Activated CD8-positive, alpha-beta memory T cell treated with anti-CD3 and anti-CD28 coated beads for 1 hour (primary cell): ENCODE results near the gene AUNIP.

Experiments
- DNase-seq, 2 donors: peaks; one replicate each; pipeline ENCODE4 v3.0.0-alpha.2; 2020; ENCODE audit warnings: low read depth in 1 of 2; ENCODE audit errors: extremely low read depth in 1 of 2

AUNIP gene

GRCh38 chr1:25890239-25891034, 31.2 kb upstream of the AUNIP start:
- DNase-seq, result no peak

DNA sequence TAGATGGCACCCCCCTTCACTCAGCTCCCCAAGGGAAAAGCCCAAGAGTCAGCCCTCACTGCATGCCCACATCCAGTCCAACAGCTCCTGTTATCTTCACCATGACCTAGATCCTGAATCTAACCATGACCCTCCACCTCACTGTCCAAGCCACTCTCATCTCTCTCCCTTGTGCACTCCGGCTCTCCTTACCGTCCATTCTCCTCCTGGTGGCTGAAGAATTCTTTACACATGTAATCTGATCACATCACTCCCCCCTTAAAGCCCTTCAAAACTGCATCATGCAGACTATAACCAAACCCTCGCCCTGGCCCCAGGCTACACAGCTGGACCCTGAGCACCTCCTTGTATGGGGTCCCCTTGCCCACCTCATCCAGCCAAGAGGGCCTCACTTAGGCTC, 30.2 kb upstream of the AUNIP start:
- DNase-seq, result no peak

DNA sequence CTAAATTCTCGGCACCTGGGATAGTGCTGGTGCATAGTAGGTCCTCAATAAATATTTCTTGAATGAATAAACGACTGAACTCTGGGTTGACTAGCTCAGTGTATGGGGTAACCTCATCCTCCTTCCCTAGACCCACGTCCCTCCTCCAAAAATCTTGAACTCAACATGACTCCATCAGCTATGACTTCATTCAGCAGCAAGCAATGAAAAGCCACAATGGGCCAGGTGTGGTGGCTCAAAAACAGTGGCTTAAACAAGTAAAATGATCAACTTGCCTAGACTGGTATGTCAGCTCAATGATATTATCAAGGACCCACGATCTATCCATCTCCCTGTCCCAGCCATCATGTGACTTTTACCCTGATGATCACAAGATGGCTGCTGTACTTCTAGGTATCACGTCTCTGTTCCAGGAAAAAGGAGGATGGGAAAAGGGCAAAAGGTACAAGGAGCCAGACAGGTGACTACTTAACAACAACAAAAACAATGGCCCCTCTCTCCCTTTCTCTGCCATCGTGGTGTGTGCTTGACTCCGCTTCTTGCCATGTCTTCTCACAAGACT, 29.2 kb upstream of the AUNIP start:
- DNase-seq, result no peak

DNA sequence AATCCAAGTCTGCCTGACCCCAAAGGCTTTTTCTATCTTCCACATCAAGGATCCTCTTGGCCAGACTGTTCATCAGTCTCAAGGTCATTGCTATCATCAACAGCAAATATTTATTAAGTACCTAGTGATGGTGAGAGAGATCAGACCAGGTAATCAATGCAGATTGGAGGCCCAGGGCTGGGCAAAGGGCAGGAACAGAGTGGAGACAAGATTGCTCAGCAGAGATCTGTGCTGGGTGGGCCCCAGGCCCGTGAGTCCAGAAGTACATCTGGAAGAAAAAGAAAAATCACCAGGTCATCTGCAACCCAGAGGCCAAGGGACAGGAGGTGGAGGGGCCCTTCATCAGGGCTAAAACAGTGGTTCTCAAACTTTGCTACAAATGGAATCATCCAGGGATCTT, 26.3 kb upstream of the AUNIP start:
- no peak for DNase-seq

- DNase-seq, result no peak
Measured at GRCh38 chr1:25881266-25881665, 22.0 kb upstream of the AUNIP start.

- no peak for DNase-seq
Measured at GRCh38 chr1:25880518-25880917, 21.3 kb upstream of the AUNIP start.

DNA sequence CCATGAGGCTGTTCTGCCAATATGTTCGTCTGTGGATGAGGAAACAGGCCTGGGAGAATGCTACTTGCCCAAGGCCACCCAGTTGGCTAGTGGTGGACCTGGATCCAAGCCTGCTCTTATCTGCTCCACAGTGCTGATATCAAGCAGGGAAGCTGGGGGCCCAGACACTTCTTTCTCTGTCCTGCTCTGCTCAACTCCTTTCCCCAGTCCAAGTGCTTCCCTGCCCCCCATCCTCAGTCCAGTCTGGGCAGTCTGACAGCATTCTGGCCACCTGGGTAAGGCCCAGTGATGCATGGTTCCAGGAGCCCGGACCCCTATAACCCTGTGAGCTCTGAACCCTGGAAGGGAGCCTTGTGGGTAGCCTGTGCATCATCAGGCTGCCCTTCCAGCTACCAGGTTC, 20.4 kb upstream of the AUNIP start:
- no peak for DNase-seq

DNA sequence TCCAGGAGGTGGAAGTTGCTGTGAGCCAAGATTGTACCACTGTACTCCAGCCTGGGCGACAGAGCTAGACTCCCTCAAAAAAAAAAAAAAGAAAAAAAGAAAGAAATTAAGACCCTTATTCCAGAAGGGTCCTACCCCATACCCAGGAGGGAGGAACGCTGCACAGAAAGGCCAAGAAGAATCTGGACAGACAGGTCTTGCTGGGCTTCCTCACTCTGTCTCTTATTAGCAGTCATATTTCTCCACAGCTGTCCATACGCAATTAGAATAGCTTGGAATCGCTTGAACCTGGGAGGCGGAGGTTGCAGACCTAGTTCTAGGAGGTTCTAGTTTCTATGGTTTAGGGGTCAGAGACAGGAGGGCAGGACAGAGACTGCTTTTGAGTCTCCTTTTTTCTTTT, 19.4 kb upstream of the AUNIP start:
- DNase-seq, result no peak

DNA sequence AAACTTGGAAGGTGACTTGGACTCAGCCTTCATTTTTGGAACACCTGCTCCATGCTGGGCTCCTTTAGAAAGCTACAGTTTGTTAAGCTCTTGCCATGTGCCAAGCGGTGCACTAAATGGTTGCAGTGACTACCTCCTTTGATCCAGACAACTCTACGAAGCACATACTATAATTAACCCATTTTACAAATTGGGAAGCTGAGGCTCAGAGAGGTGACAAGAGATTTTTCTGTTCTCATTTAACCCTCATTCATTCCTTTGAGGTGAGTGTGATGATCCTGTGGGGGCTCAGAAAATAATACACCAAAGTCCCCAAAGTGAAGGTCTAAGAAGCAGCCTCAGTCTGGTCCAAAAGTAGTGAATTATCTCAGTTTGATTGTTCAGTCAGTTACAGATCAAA, 17.9 kb upstream of the AUNIP start:
- DNase-seq, result no peak

DNA sequence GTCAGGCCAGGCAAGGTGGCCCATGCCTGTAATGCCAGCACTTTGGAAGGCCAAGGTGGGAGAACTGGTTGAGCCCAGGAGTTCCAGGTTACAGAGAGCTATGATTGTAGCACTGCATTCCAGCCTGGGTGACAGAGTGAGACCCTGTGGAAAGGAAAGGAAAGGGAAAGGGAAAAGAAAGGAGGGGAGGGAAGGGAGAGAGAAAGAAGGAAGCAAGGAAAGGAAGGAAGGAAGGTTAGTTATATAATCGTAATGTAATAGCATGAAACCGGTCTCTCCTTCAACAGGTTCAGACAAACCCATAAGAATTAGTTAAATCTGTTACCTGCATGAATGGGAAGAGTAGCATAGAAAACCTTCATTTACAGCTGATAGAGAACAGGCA, 17.4 kb upstream of the AUNIP start:
- no peak for DNase-seq

- peak in 1 of 2 donors; percentile 8 for DNase-seq
Measured at GRCh38 chr1:25875856-25876692, 16.8 kb upstream of the AUNIP start.

- DNase-seq, result peak in 1 of 2 donors; percentile 38
Measured at GRCh38 chr1:25875154-25875855, 16.0 kb upstream of the AUNIP start, which contains the start of gene PAQR7. Gene PAQR7, minus strand, starts transcription at chr1:25875708. Its CDS starts 11,869 bp downstream, at chr1:25863839.

GRCh38 chr1:25874635-25875153, 15.4 kb upstream of the AUNIP start:
- DNase-seq, result no peak

- no peak for DNase-seq
Measured at GRCh38 chr1:25874209-25874608, 15.0 kb upstream of the AUNIP start.

DNA sequence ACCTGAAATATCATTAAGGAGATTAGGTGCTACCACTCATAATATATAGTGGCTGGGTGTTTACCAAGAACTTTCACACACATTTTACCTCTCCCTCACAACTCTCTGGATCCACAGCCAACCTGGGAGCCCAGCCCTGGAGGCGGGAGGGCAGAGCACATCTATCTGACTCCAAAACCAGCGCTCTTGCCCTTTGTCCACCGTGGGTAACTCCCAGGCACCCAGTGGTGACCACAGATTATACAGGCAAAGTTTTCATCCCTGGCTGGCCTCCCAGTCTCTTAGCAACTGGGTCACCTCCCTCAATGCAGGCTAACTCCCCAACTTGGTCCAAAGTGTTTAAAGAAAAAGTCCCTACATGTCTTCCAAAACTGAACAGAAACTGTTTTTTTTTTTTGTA, 13.9 kb upstream of the AUNIP start:
- no peak for DNase-seq

- no peak for DNase-seq
Measured at GRCh38 chr1:25872713-25873112, 13.5 kb upstream of the AUNIP start.

- DNase-seq, result no peak
Measured at GRCh38 chr1:25871704-25872494, 12.6 kb upstream of the AUNIP start.

GRCh38 chr1:25871086-25871703, 11.9 kb upstream of the AUNIP start:
- DNase-seq, result no peak

DNA sequence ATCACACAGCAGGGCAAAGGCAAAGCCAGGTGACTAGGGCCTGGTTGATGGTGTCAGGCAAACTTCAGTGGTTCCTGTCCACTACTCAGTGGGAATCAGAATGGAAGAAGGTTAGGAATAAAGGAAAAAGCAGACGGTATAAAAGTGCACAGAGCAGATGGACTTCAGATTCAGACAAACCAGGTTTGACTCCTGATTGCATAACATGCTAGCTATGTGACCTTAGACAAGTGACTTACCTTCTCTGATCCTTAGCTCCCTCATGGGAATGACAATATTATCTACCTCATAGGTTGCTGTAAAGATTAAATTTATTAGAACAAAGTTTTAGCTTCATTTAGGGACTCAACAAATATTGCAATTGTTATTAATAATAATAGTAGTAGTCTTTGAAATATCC, 11.4 kb upstream of the AUNIP start:
- no peak for DNase-seq
